ENCODE data around the gene RWDD3. TPM values are rescaled to one million over a fixed set of nuclear protein-coding genes. Genes with fewer than 3 reads are reported as not detected.

The RWDD3 gene
- polyA plus RNA-seq, 1 donor (not counting 4 experiments of a cell fraction or from before 2014, with no cell fraction given): 15.0 TPM

- dilution Hi-C loops (cut with MboI; ENCODE audit: extremely low pct_ligation_motif_present, low sequenced_read_pairs): no loop called here
- Histone ChIP-seq H3K9ac (ENCODE audit: control insufficient read depth, extremely low read depth, insufficient read depth, low read length) (no peak overlapping the region), H3K79me2 (ENCODE audit: control insufficient read depth, insufficient read depth, low read length) (no peaks in the 10 kb centered on the region), H3K9me3 (ENCODE audit: control insufficient read depth, low read depth, low read length) (no peaks in the 10 kb centered on the region), H3K36me3 (ENCODE audit: control insufficient read depth in 2 of 2, extremely low read depth in 1 of 2, insufficient read depth in 2 of 2, low read length in 2 of 2) (no peaks in the 10 kb centered on the region), H4K20me1 (ENCODE audit: control insufficient read depth, extremely low read depth, insufficient read depth, low read length) (no peaks in the 10 kb centered on the region), H3K4me2 (ENCODE audit: control insufficient read depth, extremely low read depth, insufficient read depth, low read depth, low read length) (no peak overlapping the region), H3K4me3 (ENCODE audit: control insufficient read depth in 2 of 3, extremely low read depth in 1 of 3, insufficient read depth in 2 of 3, low read depth in 1 of 3, low read length in 3 of 3) (no peak overlapping the region), H3K9me1 (ENCODE audit: control insufficient read depth, extremely low read depth, insufficient read depth, low read length) (no peaks in the 10 kb centered on the region), H2AFZ (ENCODE audit: control insufficient read depth, low read length) (no peak overlapping the region), H3K4me1 (ENCODE audit: control insufficient read depth, extremely low read depth, insufficient read depth, low read length) (no peaks in the 10 kb centered on the region), H3K27ac (ENCODE audit: control insufficient read depth, insufficient read depth, low read length) (no peak overlapping the region), H3K27me3 (ENCODE audit: control insufficient read depth, extremely low read depth, insufficient read depth, low read length) (no peaks in the 10 kb centered on the region)
- FAIRE-seq (no peak), DNase-seq (ENCODE audit: low read depth, low spot score) (no peak)
- TF ChIP-seq CTCF (optimal IDR thresholded peaks at IDR 0.05 in 1 of 3, IDR thresholded peaks at IDR 0.05 in 1 of 3, conservative IDR thresholded peaks at IDR 0.05 in 1 of 3; ENCODE audit: extremely low read depth in 1 of 3, insufficient read depth in 2 of 3, low read length in 3 of 3) (no peak), EZH2 (IDR thresholded peaks at IDR 0.05; ENCODE audit: low read length) (no peak)
Observed at GRCh38 chr1:95219407-95219806, 14.6 kb upstream of the RWDD3 start.

- no peaks in the 10 kb centered on the region for H4K20me1 ChIP-seq (ENCODE audit: control insufficient read depth, extremely low read depth, insufficient read depth, low read length)
- no peak overlapping the region for H2AFZ ChIP-seq (ENCODE audit: control insufficient read depth, low read length)
- no peak for TF ChIP-seq EZH2 (IDR thresholded peaks at IDR 0.05; ENCODE audit: low read length)
- H3K4me3 ChIP-seq (ENCODE audit: control insufficient read depth in 2 of 3, extremely low read depth in 1 of 3, insufficient read depth in 2 of 3, low read depth in 1 of 3, low read length in 3 of 3): no peak overlapping the region
- dilution Hi-C loops (cut with MboI; ENCODE audit: extremely low pct_ligation_motif_present, low sequenced_read_pairs): no loop called here
- no peak overlapping the region for H3K27ac ChIP-seq (ENCODE audit: control insufficient read depth, insufficient read depth, low read length)
- no peaks in the 10 kb centered on the region for H3K9me3 ChIP-seq (ENCODE audit: control insufficient read depth, low read depth, low read length)
- DNase-seq (ENCODE audit: low read depth, low spot score) (no peak), FAIRE-seq (no peak)
- no peaks in the 10 kb centered on the region for H3K27me3 ChIP-seq (ENCODE audit: control insufficient read depth, extremely low read depth, insufficient read depth, low read length)
- no peak overlapping the region for H3K9ac ChIP-seq (ENCODE audit: control insufficient read depth, extremely low read depth, insufficient read depth, low read length)
- H3K36me3 ChIP-seq (ENCODE audit: control insufficient read depth in 2 of 2, extremely low read depth in 1 of 2, insufficient read depth in 2 of 2, low read length in 2 of 2): no peaks in the 10 kb centered on the region
- H3K9me1 ChIP-seq (ENCODE audit: control insufficient read depth, extremely low read depth, insufficient read depth, low read length): no peaks in the 10 kb centered on the region
- H3K4me1 ChIP-seq (ENCODE audit: control insufficient read depth, extremely low read depth, insufficient read depth, low read length): no peaks in the 10 kb centered on the region
- no peaks in the 10 kb centered on the region for H3K79me2 ChIP-seq (ENCODE audit: control insufficient read depth, insufficient read depth, low read length)
- no peak overlapping the region for H3K4me2 ChIP-seq (ENCODE audit: control insufficient read depth, extremely low read depth, insufficient read depth, low read depth, low read length)
Observed at GRCh38 chr1:95221306-95221705, 12.7 kb upstream of the RWDD3 start.

GRCh38 chr1:95222629-95223028, 11.4 kb upstream of the RWDD3 start:
- no peaks in the 10 kb centered on the region for H4K20me1 ChIP-seq (ENCODE audit: control insufficient read depth, extremely low read depth, insufficient read depth, low read length)
- H3K4me3 ChIP-seq (ENCODE audit: control insufficient read depth in 2 of 3, extremely low read depth in 1 of 3, insufficient read depth in 2 of 3, low read depth in 1 of 3, low read length in 3 of 3): no peak overlapping the region
- FAIRE-seq: no peak
- no peak overlapping the region for H3K27ac ChIP-seq (ENCODE audit: control insufficient read depth, insufficient read depth, low read length)
- no peaks in the 10 kb centered on the region for H3K36me3 ChIP-seq (ENCODE audit: control insufficient read depth in 2 of 2, extremely low read depth in 1 of 2, insufficient read depth in 2 of 2, low read length in 2 of 2)
- no peaks in the 10 kb centered on the region for H3K79me2 ChIP-seq (ENCODE audit: control insufficient read depth, insufficient read depth, low read length)
- dilution Hi-C loops (cut with MboI; ENCODE audit: extremely low pct_ligation_motif_present, low sequenced_read_pairs): no loop called here
- H3K4me2 ChIP-seq (ENCODE audit: control insufficient read depth, extremely low read depth, insufficient read depth, low read depth, low read length): no peak overlapping the region
- H3K9me1 ChIP-seq (ENCODE audit: control insufficient read depth, extremely low read depth, insufficient read depth, low read length): no peaks in the 10 kb centered on the region
- no peak overlapping the region for H2AFZ ChIP-seq (ENCODE audit: control insufficient read depth, low read length)
- H3K9me3 ChIP-seq (ENCODE audit: control insufficient read depth, low read depth, low read length): no peaks in the 10 kb centered on the region
- H3K4me1 ChIP-seq (ENCODE audit: control insufficient read depth, extremely low read depth, insufficient read depth, low read length): no peaks in the 10 kb centered on the region
- DNase-seq (ENCODE audit: low read depth, low spot score): no peak
- H3K27me3 ChIP-seq (ENCODE audit: control insufficient read depth, extremely low read depth, insufficient read depth, low read length): no peaks in the 10 kb centered on the region
- no peak for TF ChIP-seq CTCF (optimal IDR thresholded peaks at IDR 0.05 in 1 of 3, IDR thresholded peaks at IDR 0.05 in 1 of 3, conservative IDR thresholded peaks at IDR 0.05 in 1 of 3; ENCODE audit: extremely low read depth in 1 of 3, insufficient read depth in 2 of 3, low read length in 3 of 3)
- TF ChIP-seq EZH2 (IDR thresholded peaks at IDR 0.05; ENCODE audit: low read length): no peak
- no peak overlapping the region for H3K9ac ChIP-seq (ENCODE audit: control insufficient read depth, extremely low read depth, insufficient read depth, low read length)

Measured in keratinocyte (primary cell).